WTC11 (cell line): ENCODE measurements around the gene EPS8L2. TPM values are rescaled to one million over a fixed set of nuclear protein-coding genes. Genes with fewer than 3 reads are reported as not detected.

Experiments used
- ATAC-seq: fragments of 200-7000 bp; cut with Tn5 transposase; 2 replicates; pipeline ENCODE4 v1.10.0; 2021; ENCODE audit warnings: mild to moderate bottlenecking, moderate library complexity
- CTCF ChIA-PET: fragments of 300-600 bp; sonication (Branson Sonifier 250); formaldehyde crosslinking; loops from one replicate; lab custom pipeline; 2021; ENCODE audit warnings: antibody characterized with exemption; lab: Charles Lee
- POLR2A ChIA-PET: fragments of 350-600 bp; sonication (Branson Sonifier 250); formaldehyde crosslinking; loops from one replicate; lab custom pipeline; 2021; ENCODE audit warnings: antibody characterized with exemption; lab: Charles Lee
- DNase-seq: peaks from one replicate; pipeline ENCODE4 v3.0.0; 2021; ENCODE audit warnings: low spot score
- H3K27ac Mint-ChIP-seq: 2 replicates; pipeline ENCODE4 v1.8.0; 2021; ENCODE audit warnings: mixed read lengths
- H3K27me3 Mint-ChIP-seq: 2 replicates; pipeline ENCODE4 v1.8.0; 2021; ENCODE audit warnings: low read depth, mild to moderate bottlenecking, moderate library complexity, mixed read lengths
- H3K36me3 Mint-ChIP-seq: 2 replicates; pipeline ENCODE4 v1.8.0; 2021; ENCODE audit warnings: mixed read lengths
- H3K4me1 Mint-ChIP-seq: 2 replicates; pipeline ENCODE4 v1.8.0; 2022; ENCODE audit warnings: mixed read lengths
- H3K4me3 Mint-ChIP-seq: 2 replicates; pipeline ENCODE4 v1.8.0; 2021; ENCODE audit warnings: mild to moderate bottlenecking, moderate library complexity, mixed read lengths
- H3K9me3 Mint-ChIP-seq: 2 replicates; pipeline ENCODE4 v1.8.0; 2021; ENCODE audit warnings: mixed read lengths
- ATF1 ChIP-seq: sonication (generic); formaldehyde crosslinking; IDR thresholded peaks from 2 replicates; pipeline ENCODE4 v1.8.1; 2023; ENCODE audit warnings: mild to moderate bottlenecking, moderate library complexity, missing genetic modification reagents
- FOXP1 ChIP-seq: sonication (generic); formaldehyde crosslinking; IDR thresholded peaks from 2 replicates; pipeline ENCODE4 v1.8.0; 2022; ENCODE audit warnings: missing genetic modification reagents, mild to moderate bottlenecking, moderate library complexity, borderline replicate concordance
- IRF2 ChIP-seq: sonication (generic); formaldehyde crosslinking; IDR thresholded peaks from 2 replicates; pipeline ENCODE4 v1.8.0; 2022; ENCODE audit warnings: low read depth, missing genetic modification reagents, borderline replicate concordance
- KAT7 ChIP-seq: sonication (generic); formaldehyde crosslinking; IDR thresholded peaks from 2 replicates; pipeline ENCODE4 v1.8.1; 2023; ENCODE audit warnings: missing genetic modification reagents, mild to moderate bottlenecking, borderline replicate concordance
- NFE2L1 ChIP-seq: sonication (generic); formaldehyde crosslinking; IDR thresholded peaks from 2 replicates; pipeline ENCODE4 v1.8.1; 2023; ENCODE audit warnings: missing genetic modification reagents
- TCF7 ChIP-seq: sonication (generic); formaldehyde crosslinking; IDR thresholded peaks from 2 replicates; pipeline ENCODE4 v1.8.0; 2022; ENCODE audit warnings: mild to moderate bottlenecking, low read depth, missing genetic modification reagents, moderate library complexity
- TP53 ChIP-seq: sonication (generic); formaldehyde crosslinking; IDR thresholded peaks from 2 replicates; pipeline ENCODE4 v1.8.1; 2023; ENCODE audit warnings: mild to moderate bottlenecking, missing genetic modification reagents
- ZNF232 ChIP-seq: sonication (generic); formaldehyde crosslinking; IDR thresholded peaks from 2 replicates; pipeline ENCODE4 v1.8.0; 2022; ENCODE audit warnings: mild to moderate bottlenecking, missing genetic modification reagents
- total RNA-seq: library from RNA; stranded (reverse); gene quantifications from 3 replicates; pipeline ENCODE4 v1.2.3, GENCODE V29; 2021
- TF ChIP-seq, protein P1 (sequence below): sonication (generic); formaldehyde crosslinking; IDR thresholded peaks from 2 replicates; pipeline ENCODE4 v1.8.1; 2023; ENCODE audit warnings: mild to moderate bottlenecking, missing genetic modification reagents, moderate library complexity
- TF ChIP-seq, protein P2 (sequence below): sonication (generic); formaldehyde crosslinking; conservative IDR thresholded peaks from 2 replicates; pipeline ENCODE4 v1.8.1; 2022; ENCODE audit warnings: mild to moderate bottlenecking, missing genetic modification reagents
- TF ChIP-seq, protein P3 (sequence below): fragments of 200-600 bp; IDR thresholded peaks from 2 replicates; pipeline ENCODE4 v1.8.0; 2022; ENCODE audit warnings: antibody characterized with exemption
- TF ChIP-seq, protein P4 (sequence below): sonication (generic); formaldehyde crosslinking; IDR thresholded peaks from 2 replicates; pipeline ENCODE4 v1.8.0; 2022; ENCODE audit warnings: mild to moderate bottlenecking, missing genetic modification reagents
- TF ChIP-seq, protein P5 (sequence below): fragments of 250-450 bp; sonication (Bioruptor Pico); IDR thresholded peaks from 2 replicates; pipeline ENCODE4 v1.9.0; 2021; ENCODE audit warnings: moderate library complexity, mild to moderate bottlenecking, inconsistent platforms, borderline replicate concordance
- TF ChIP-seq, protein P6 (sequence below): fragments of 250-450 bp; sonication (Bioruptor Pico); IDR thresholded peaks from 2 replicates; pipeline ENCODE4 v2.1.2; 2022; ENCODE audit warnings: mild to moderate bottlenecking, moderate library complexity
- TF ChIP-seq, protein P7 (sequence below): sonication (generic); formaldehyde crosslinking; IDR thresholded peaks from 2 replicates; pipeline ENCODE4 v1.8.0; 2022; ENCODE audit warnings: mild to moderate bottlenecking, missing genetic modification reagents

EPS8L2 gene
- total RNA-seq, 1 experiment from 2014 or later, result 51.6 TPM

DNA sequence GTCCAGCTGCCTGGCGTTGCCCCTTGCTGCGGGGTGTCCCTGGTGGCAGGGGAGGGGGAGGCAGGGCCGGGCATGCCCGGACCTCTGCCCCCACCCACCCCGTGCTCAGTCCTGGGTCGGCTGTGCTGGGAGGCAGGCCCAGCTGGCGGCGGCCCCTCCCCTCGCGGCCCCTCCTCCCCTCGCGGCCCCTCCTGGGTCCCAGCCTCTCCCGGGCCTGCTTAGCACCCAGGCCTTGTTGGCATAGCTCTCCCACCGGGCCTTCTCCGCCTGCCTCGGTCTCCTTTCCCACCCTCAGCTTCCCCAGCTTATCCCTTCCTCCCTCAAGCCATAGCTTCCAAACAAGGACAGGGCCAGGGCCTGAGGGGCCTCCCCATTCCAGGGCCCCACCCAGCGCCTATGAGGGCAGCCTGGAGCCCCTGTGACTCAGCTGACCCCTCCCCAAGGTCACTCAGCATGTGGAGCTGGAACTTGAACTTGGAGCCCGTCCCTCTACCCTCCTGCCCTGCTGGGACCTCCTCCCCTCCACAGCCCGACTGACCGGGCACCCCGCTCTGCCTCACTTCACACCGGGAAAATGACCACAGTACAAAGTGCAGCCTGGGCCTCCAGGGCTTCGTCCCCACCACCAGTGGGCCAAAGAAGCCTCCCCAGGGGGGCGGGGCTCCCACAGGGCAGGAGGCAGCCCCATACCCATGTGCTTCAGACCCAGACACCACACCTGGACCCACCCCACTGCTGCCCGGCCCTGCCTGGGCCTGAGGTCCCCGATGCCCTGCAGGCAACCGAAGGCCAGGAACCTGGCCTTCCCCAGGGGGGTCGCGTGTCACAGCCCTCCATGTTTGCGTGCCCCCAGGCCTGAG is 1.2 kb downstream of the EPS8L2 start (continued):
- TF ChIP-seq, protein P1, sequence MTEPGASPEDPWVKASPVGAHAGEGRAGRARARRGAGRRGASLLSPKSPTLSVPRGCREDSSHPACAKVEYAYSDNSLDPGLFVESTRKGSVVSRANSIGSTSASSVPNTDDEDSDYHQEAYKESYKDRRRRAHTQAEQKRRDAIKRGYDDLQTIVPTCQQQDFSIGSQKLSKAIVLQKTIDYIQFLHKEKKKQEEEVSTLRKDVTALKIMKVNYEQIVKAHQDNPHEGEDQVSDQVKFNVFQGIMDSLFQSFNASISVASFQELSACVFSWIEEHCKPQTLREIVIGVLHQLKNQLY (CRISPR knock-in tag), result no peak
- TF ChIP-seq, protein P2, sequence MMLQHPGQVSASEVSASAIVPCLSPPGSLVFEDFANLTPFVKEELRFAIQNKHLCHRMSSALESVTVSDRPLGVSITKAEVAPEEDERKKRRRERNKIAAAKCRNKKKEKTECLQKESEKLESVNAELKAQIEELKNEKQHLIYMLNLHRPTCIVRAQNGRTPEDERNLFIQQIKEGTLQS (CRISPR knock-in tag), result no peak
- TF ChIP-seq, protein P3, sequence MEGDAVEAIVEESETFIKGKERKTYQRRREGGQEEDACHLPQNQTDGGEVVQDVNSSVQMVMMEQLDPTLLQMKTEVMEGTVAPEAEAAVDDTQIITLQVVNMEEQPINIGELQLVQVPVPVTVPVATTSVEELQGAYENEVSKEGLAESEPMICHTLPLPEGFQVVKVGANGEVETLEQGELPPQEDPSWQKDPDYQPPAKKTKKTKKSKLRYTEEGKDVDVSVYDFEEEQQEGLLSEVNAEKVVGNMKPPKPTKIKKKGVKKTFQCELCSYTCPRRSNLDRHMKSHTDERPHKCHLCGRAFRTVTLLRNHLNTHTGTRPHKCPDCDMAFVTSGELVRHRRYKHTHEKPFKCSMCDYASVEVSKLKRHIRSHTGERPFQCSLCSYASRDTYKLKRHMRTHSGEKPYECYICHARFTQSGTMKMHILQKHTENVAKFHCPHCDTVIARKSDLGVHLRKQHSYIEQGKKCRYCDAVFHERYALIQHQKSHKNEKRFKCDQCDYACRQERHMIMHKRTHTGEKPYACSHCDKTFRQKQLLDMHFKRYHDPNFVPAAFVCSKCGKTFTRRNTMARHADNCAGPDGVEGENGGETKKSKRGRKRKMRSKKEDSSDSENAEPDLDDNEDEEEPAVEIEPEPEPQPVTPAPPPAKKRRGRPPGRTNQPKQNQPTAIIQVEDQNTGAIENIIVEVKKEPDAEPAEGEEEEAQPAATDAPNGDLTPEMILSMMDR, result 0 out of 2 replicates have a peak, but pooled peaks have one; percentile 13

DNA sequence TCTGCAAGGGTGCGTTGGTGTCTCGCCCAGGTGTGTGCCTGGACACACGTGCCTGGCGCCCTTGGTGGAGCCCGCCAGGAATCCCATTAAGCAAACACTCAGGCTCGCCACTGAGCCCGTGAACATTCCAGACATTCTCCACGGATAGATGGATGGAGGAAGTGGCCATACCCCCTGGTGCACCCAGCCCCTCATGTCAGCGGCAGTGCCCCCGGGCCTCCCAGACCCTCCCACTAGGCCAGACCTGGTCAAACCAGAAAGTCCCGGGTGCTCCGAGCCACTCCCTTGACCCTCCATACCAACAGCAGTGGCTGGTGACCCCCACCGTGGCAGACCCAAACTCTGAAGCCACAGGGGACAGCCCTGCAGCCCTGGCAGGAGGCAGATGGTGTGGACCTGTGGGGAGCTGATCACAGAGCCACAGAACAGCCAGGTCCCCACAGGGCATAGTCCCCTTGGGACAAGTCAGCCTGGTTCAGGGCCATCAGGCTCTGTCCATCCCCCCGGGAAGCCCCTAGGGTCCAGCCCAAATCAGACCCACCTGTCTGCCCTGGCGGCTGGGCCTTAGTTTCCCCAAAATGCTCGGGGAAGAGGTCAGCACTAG is 1.9 kb downstream of the EPS8L2 start:
- TF ChIP-seq KAT7 (CRISPR knock-in tag), result no peak
- TF ChIP-seq, protein P4, sequence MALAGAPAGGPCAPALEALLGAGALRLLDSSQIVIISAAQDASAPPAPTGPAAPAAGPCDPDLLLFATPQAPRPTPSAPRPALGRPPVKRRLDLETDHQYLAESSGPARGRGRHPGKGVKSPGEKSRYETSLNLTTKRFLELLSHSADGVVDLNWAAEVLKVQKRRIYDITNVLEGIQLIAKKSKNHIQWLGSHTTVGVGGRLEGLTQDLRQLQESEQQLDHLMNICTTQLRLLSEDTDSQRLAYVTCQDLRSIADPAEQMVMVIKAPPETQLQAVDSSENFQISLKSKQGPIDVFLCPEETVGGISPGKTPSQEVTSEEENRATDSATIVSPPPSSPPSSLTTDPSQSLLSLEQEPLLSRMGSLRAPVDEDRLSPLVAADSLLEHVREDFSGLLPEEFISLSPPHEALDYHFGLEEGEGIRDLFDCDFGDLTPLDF (CRISPR knock-in tag), result no peak
- TF ChIP-seq, protein P5, sequence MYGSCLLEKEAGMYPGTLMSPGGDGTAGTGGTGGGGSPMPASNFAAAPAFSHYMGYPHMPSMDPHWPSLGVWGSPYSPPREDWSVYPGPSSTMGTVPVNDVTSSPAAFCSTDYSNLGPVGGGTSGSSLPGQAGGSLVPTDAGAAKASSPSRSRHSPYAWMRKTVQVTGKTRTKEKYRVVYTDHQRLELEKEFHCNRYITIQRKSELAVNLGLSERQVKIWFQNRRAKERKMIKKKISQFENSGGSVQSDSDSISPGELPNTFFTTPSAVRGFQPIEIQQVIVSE (CRISPR knock-in tag), result no peak
- Mint-ChIP-seq H3K27me3 (no peaks in the 10 kb centered on the region), H3K27ac (no peak overlapping the region), H3K9me3 (no peaks in the 10 kb centered on the region), H3K36me3 (no peaks in the 10 kb centered on the region), H3K4me3 (peak overlapping the region; percentile 36), H3K4me1 (peaks cover 30% of the 10 kb centered on the region)
- ChIA-PET CTCF (no interaction called here), POLR2A (no interaction called here)
- ATAC-seq (no peak), DNase-seq (no peak)

DNA sequence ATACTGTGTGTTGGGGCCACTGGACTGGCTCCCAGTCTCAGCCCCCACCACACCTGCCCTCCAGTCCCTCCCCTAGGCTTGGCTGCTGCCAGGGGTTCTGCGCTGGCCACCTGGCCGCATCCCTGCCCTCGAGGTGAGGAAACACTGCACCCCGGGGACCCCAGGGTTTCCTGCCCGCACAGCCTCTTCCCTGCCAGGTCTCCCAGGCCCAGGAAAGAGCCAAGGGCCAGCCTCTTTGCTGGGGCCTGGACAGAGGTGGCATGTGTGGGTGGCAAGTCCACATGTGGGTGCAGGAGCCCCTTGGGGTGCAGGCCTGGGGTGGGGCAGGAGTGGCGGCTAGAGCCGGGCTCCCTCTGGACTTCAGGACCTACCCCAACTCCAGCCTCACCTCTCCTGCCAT is 2.5 kb downstream of the EPS8L2 start:
- Mint-ChIP-seq H3K9me3 (no peaks in the 10 kb centered on the region), H3K4me1 (peaks cover 30% of the 10 kb centered on the region), H3K36me3 (no peaks in the 10 kb centered on the region), H3K4me3 (no peak overlapping the region)
- no peak for ATAC-seq
- no peak for DNase-seq
- POLR2A ChIA-PET, result no interaction called here
- TF ChIP-seq, protein P6, sequence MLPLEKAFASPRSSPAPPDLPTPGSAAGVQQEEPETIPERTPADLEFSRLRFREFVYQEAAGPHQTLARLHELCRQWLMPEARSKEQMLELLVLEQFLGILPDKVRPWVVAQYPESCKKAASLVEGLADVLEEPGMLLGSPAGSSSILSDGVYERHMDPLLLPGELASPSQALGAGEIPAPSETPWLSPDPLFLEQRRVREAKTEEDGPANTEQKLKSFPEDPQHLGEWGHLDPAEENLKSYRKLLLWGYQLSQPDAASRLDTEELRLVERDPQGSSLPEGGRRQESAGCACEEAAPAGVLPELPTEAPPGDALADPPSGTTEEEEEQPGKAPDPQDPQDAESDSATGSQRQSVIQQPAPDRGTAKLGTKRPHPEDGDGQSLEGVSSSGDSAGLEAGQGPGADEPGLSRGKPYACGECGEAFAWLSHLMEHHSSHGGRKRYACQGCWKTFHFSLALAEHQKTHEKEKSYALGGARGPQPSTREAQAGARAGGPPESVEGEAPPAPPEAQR (CRISPR knock-in tag), result no peak
- 0 out of 2 replicates have a peak, but pooled peaks have one; percentile 2 for TF ChIP-seq FOXP1
- TF ChIP-seq, all 79 proteins: peak for 1
- Mint-ChIP-seq H3K27ac (no peak overlapping the region), H3K27me3 (no peaks in the 10 kb centered on the region)
- CTCF ChIA-PET, result no interaction called here

DNA sequence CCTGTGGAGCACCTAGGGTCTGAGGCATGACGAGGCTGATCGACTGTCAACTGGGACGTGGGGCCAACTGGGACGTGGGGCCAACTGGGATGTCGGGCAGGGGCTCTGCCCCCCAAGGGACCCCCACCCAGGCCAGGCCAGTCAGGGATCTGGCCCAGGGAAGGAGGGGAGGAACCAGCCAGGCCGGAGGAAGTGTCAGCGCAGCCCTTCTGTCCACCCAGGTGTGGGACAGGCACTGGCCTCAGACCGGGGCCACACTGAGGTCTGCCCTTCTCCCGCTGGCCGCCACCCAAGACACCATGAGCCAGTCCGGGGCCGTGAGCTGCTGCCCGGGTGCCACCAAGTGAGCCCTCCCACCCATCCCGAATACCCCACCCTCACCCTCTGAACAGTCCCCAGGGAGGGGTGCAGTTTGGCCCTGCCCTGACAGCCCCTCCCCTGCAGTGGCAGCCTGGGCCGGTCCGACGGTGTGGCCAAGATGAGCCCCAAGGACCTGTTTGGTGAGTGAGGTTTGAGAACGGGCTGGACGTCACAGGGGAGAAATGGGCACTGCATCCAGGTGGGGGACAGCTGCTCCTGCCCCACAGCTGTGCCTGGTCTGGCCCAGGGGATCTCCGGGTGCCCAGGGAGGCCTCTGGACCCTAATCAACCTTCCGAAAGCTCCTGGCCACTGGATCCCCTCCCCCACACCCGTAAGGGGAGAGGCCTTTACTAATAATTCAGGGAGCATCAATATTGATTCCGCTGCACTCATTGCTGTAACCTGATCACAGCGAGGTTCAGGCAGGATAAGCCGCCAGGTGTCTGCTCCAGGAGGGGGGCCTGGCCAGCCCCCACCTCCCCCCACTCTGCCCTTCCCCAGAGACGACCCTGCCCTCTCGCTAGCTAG is 3.3 kb downstream of the EPS8L2 start:
- Mint-ChIP-seq H3K36me3 (no peaks in the 10 kb centered on the region), H3K4me1 (peaks cover 30% of the 10 kb centered on the region), H3K27me3 (no peaks in the 10 kb centered on the region), H3K27ac (no peak overlapping the region), H3K9me3 (no peaks in the 10 kb centered on the region), H3K4me3 (no peak overlapping the region)
- CTCF ChIA-PET, result interaction anchor here (0.6 to 1.3 kb wide), 3 partner anchors 11 to 18 kb away, joined by 3 to 7 read pairs (median 3); no protein-coding TSS in a partner anchor
- ATAC-seq, result no peak
- POLR2A ChIA-PET, result interaction anchor here (0.6 to 0.8 kb wide), 2 partner anchors 17 to 73 kb away, joined by 3 read pairs; no protein-coding TSS in a partner anchor
- DNase-seq, result no peak
- TF ChIP-seq TP53 (no peak), IRF2 (CRISPR knock-in tag) (no peak), ATF1 (no peak), TCF7 (CRISPR knock-in tag) (no peak), NFE2L1 (no peak), ZNF232 (CRISPR knock-in tag) (no peak), FOXP1 (no peak)
- TF ChIP-seq, protein P7, sequence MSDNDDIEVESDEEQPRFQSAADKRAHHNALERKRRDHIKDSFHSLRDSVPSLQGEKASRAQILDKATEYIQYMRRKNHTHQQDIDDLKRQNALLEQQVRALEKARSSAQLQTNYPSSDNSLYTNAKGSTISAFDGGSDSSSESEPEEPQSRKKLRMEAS (CRISPR knock-in tag), result no peak
- TF ChIP-seq, protein P6 (CRISPR knock-in tag), result no peak
- TF ChIP-seq, protein P2 (CRISPR knock-in tag), result no peak
